ENCODE measurements around the gene ZSCAN5B.

ZSCAN5B gene

GRCh38 chr19:56141417-56141993 is 56.1 kb downstream of the ZSCAN5B start:
- CTCF ChIA-PET = no interaction called here
- DNase-seq (ENCODE audit: extremely low spot score) = no peak
- no peak for TF ChIP-seq ZNF384 (IDR thresholded peaks at IDR 0.05)
- POLR2A ChIA-PET = no interaction called here

DNA sequence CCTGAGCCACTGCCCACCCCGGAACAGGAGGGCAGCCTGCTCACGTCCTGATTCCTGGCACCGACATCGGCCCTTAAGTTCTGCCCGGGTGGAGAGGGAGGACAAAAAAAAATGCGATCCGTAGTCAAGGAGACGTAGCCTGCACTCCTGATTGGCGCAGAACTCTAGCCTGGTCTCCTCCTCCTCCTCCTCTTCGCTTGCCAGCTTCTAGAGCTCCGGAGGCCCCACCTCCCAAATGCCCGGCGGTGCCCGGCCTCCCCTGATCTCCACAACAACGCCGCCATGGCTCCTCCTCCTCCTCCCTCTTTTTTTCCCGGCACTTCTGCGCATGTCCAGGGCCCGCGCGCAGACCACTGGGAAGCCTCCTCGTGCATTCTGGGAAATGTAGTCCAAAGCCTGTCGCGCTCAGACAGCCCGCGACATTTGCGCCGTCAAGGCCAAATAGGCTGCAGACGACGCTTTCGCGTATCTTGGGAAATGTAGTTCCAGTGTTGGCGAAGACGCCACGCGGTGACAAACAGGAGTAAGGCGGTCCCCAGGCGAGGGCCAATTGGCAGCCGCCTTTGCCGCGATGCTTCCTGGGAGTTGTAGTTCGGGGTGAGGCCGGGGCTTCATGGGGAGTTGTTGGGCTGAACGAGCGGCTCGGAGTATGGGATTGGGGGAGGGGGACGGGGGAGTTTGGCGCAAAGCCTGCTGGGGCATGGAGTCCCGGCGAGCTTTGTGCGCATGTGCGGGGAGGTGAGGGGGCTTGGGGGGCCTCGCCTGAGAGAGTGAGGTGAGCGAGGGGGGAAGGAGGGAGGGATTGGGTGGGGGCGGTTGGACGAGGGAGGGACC is 56.8 kb downstream of the ZSCAN5B start, which contains the start of gene ZNF444:
Gene ZNF444 (plus strand): TSS at position 705 of the 834 bp plus-strand sequence. CDS start 5,625 bp downstream, outside the sequence.
- TF ChIP-seq ZNF384 (IDR thresholded peaks at IDR 0.05) (0 out of 2 replicates have a peak, but pooled peaks have one; percentile 27), SUZ12 (IDR thresholded peaks at IDR 0.05) (peak; percentile 98), ELF4 (IDR thresholded peaks at IDR 0.05) (peak; percentile 92), FOXM1 (IDR thresholded peaks at IDR 0.05; ENCODE audit: borderline replicate concordance) (no peak), L3MBTL2 (conservative IDR thresholded peaks at IDR 0.05) (peak; percentile 93)
- TF ChIP-seq, protein P1, sequence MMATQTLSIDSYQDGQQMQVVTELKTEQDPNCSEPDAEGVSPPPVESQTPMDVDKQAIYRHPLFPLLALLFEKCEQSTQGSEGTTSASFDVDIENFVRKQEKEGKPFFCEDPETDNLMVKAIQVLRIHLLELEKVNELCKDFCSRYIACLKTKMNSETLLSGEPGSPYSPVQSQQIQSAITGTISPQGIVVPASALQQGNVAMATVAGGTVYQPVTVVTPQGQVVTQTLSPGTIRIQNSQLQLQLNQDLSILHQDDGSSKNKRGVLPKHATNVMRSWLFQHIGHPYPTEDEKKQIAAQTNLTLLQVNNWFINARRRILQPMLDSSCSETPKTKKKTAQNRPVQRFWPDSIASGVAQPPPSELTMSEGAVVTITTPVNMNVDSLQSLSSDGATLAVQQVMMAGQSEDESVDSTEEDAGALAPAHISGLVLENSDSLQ (IDR thresholded peaks at IDR 0.05) = peak; percentile 59; the same call in 1 of the 2 replicates
- ChIA-PET CTCF (no interaction called here), POLR2A (interaction anchor here (0.6 kb wide), 1 partner anchor 20 kb away, joined by 4 read pairs; the partner anchor contains the start of gene ZNF787)
- DNase-seq (ENCODE audit: extremely low spot score) = peak; percentile 94

- ChIA-PET POLR2A (no interaction called here), CTCF (no interaction called here)
- no peak for DNase-seq (ENCODE audit: extremely low spot score)
These were observed 57.6 kb downstream of the ZSCAN5B start for GRCh38 chr19:56139847-56140582.

More at GRCh38 chr19:56139847-56140582, 57.6 kb downstream of the ZSCAN5B start:
- TF ChIP-seq FOXM1 (IDR thresholded peaks at IDR 0.05; ENCODE audit: borderline replicate concordance) (no peak), NFRKB (IDR thresholded peaks at IDR 0.05) (no peak), ZNF384 (IDR thresholded peaks at IDR 0.05) (no peak), ELF4 (IDR thresholded peaks at IDR 0.05) (no peak), CTBP1 (IDR thresholded peaks at IDR 0.05; ENCODE audit: borderline replicate concordance) (no peak), HDGF (IDR thresholded peaks at IDR 0.05; ENCODE audit: borderline replicate concordance) (no peak), FOXA1 (IDR thresholded peaks at IDR 0.05) (no peak), ARNT (IDR thresholded peaks at IDR 0.05) (no peak), LEF1 (IDR thresholded peaks at IDR 0.05; ENCODE audit: borderline replicate concordance) (no peak), TARDBP (IDR thresholded peaks at IDR 0.05) (no peak)
- TF ChIP-seq, protein P1 (IDR thresholded peaks at IDR 0.05) = no peak
